ENCODE measurements around the gene ZFPM1. TPM values are rescaled to one million over a fixed set of nuclear protein-coding genes. Genes with fewer than 3 reads are reported as not detected.
"Not testable (repeated sequence)": the region's sequence is repeated elsewhere in the genome, so short reads cannot be mapped to it uniquely, and the experiment has no call there.

Gene ZFPM1
- total and polyA plus RNA-seq, 4 donors, result 0.59 to 8.7 (median 5.7) TPM

- peaks cover 34% of the 10 kb centered on the region for H3K36me3 ChIP-seq (ENCODE audit: control insufficient read depth, insufficient read depth, low read length)
- H3K27me3 ChIP-seq (ENCODE audit: control insufficient read depth, insufficient read depth, low read length), result no peaks in the 10 kb centered on the region
- peak in 3 of 6 donors; percentile 54 to 81 (median 71) for DNase-seq (ENCODE audit: low read depth in 4 of 6, low spot score in 6 of 6)
- WGBS (ENCODE audit: insufficient coverage), result 40% methylated on average over 17 of the region's 19 CpGs
- peaks cover 47% of the 10 kb centered on the region for H3K4me1 ChIP-seq (ENCODE audit: control insufficient read depth, insufficient read depth, low read length)
- H3K9me3 ChIP-seq (ENCODE audit: control insufficient read depth, insufficient read depth, low read length), result no peaks in the 10 kb centered on the region
- no peak overlapping the region for H3K4me3 ChIP-seq (ENCODE audit: low read depth, low read length)
- H3K27ac ChIP-seq (ENCODE audit: low read depth, low read length), result peak overlapping the region; percentile 69
These were observed 61.6 kb downstream of the ZFPM1 start for GRCh38 chr16:88514526-88515232.

GRCh38 chr16:88515371-88515770, 62.3 kb downstream of the ZFPM1 start:
- 86% methylated on average over 4 of the region's 9 CpGs for WGBS (ENCODE audit: insufficient coverage)
- Histone ChIP-seq H3K4me3 (ENCODE audit: low read depth, low read length) (no peak overlapping the region), H3K36me3 (ENCODE audit: control insufficient read depth, insufficient read depth, low read length) (peaks cover 30% of the 10 kb centered on the region), H3K9me3 (ENCODE audit: control insufficient read depth, insufficient read depth, low read length) (no peaks in the 10 kb centered on the region), H3K4me1 (ENCODE audit: control insufficient read depth, insufficient read depth, low read length) (peaks cover 40% of the 10 kb centered on the region), H3K27me3 (ENCODE audit: control insufficient read depth, insufficient read depth, low read length) (no peaks in the 10 kb centered on the region), H3K27ac (ENCODE audit: low read depth, low read length) (peak overlapping the region; percentile 69)
- no peak for DNase-seq (ENCODE audit: low read depth in 4 of 6, low spot score in 6 of 6)

- Histone ChIP-seq H3K27ac (ENCODE audit: low read depth, low read length) (no peak overlapping the region), H3K9me3 (ENCODE audit: control insufficient read depth, insufficient read depth, low read length) (no peaks in the 10 kb centered on the region), H3K4me1 (ENCODE audit: control insufficient read depth, insufficient read depth, low read length) (peaks cover 37% of the 10 kb centered on the region), H3K27me3 (ENCODE audit: control insufficient read depth, insufficient read depth, low read length) (no peaks in the 10 kb centered on the region), H3K36me3 (ENCODE audit: control insufficient read depth, insufficient read depth, low read length) (peaks cover 30% of the 10 kb centered on the region), H3K4me3 (ENCODE audit: low read depth, low read length) (no peak overlapping the region)
- 68% methylated on average over 17 of the region's 23 CpGs for WGBS (ENCODE audit: insufficient coverage)
- no peak for DNase-seq (ENCODE audit: low read depth in 4 of 6, low spot score in 6 of 6)
These were observed 63.0 kb downstream of the ZFPM1 start for GRCh38 chr16:88515925-88516594.

- Histone ChIP-seq H3K4me1 (ENCODE audit: control insufficient read depth, insufficient read depth, low read length) (peaks cover 37% of the 10 kb centered on the region), H3K27ac (ENCODE audit: low read depth, low read length) (no peak overlapping the region), H3K4me3 (ENCODE audit: low read depth, low read length) (no peak overlapping the region), H3K36me3 (ENCODE audit: control insufficient read depth, insufficient read depth, low read length) (peaks cover 30% of the 10 kb centered on the region), H3K27me3 (ENCODE audit: control insufficient read depth, insufficient read depth, low read length) (no peaks in the 10 kb centered on the region), H3K9me3 (ENCODE audit: control insufficient read depth, insufficient read depth, low read length) (no peaks in the 10 kb centered on the region)
- no peak for DNase-seq (ENCODE audit: low read depth in 4 of 6, low spot score in 6 of 6)
- 56% methylated on average over 15 of the region's 20 CpGs for WGBS (ENCODE audit: insufficient coverage)
These were observed 63.6 kb downstream of the ZFPM1 start for GRCh38 chr16:88516601-88517061.

GRCh38 chr16:88517208-88517774, 64.2 kb downstream of the ZFPM1 start:
- H3K27ac ChIP-seq (ENCODE audit: low read depth, low read length); H3K27me3 ChIP-seq (ENCODE audit: control insufficient read depth, insufficient read depth, low read length): not testable (repeated sequence)
- 92% methylated on average over 1 of the region's 1 CpG for WGBS (ENCODE audit: insufficient coverage)

GRCh38 chr16:88518411-88519111, 65.5 kb downstream of the ZFPM1 start:
- H3K27ac ChIP-seq (ENCODE audit: low read depth, low read length); H3K27me3 ChIP-seq (ENCODE audit: control insufficient read depth, insufficient read depth, low read length); H3K4me3 ChIP-seq (ENCODE audit: low read depth, low read length); H3K9me3 ChIP-seq (ENCODE audit: control insufficient read depth, insufficient read depth, low read length); DNase-seq (ENCODE audit: low read depth in 4 of 6, low spot score in 6 of 6): not testable (repeated sequence)
- H3K4me1 ChIP-seq (ENCODE audit: control insufficient read depth, insufficient read depth, low read length), result peaks cover 52% of the 10 kb centered on the region
- H3K36me3 ChIP-seq (ENCODE audit: control insufficient read depth, insufficient read depth, low read length), result peaks cover 24% of the 10 kb centered on the region
- 87% methylated on average over 4 of the region's 4 CpGs for WGBS (ENCODE audit: insufficient coverage)

More at GRCh38 chr16:88517208-88517774, 64.2 kb downstream of the ZFPM1 start:
- not testable (repeated sequence) for H3K4me3 ChIP-seq (ENCODE audit: low read depth, low read length); H3K9me3 ChIP-seq (ENCODE audit: control insufficient read depth, insufficient read depth, low read length); DNase-seq (ENCODE audit: low read depth in 4 of 6, low spot score in 6 of 6)
- Histone ChIP-seq H3K36me3 (ENCODE audit: control insufficient read depth, insufficient read depth, low read length) (peaks cover 35% of the 10 kb centered on the region), H3K4me1 (ENCODE audit: control insufficient read depth, insufficient read depth, low read length) (peaks cover 43% of the 10 kb centered on the region)

GRCh38 chr16:88519240-88519639, 66.2 kb downstream of the ZFPM1 start:
- H3K27ac ChIP-seq (ENCODE audit: low read depth, low read length), result no peak overlapping the region

GRCh38 chr16:88519938-88520653, 67.0 kb downstream of the ZFPM1 start:
- WGBS (ENCODE audit: insufficient coverage), result 100% methylated on average over 3 of the region's 3 CpGs
- H3K27me3 ChIP-seq (ENCODE audit: control insufficient read depth, insufficient read depth, low read length), result peaks cover 4% of the 10 kb centered on the region

More at GRCh38 chr16:88519240-88519639, 66.2 kb downstream of the ZFPM1 start:
- no peaks in the 10 kb centered on the region for H3K9me3 ChIP-seq (ENCODE audit: control insufficient read depth, insufficient read depth, low read length)
- peaks cover 52% of the 10 kb centered on the region for H3K4me1 ChIP-seq (ENCODE audit: control insufficient read depth, insufficient read depth, low read length)
- peaks cover 24% of the 10 kb centered on the region for H3K36me3 ChIP-seq (ENCODE audit: control insufficient read depth, insufficient read depth, low read length)
- H3K27me3 ChIP-seq (ENCODE audit: control insufficient read depth, insufficient read depth, low read length), result peaks cover 4% of the 10 kb centered on the region
- no peak overlapping the region for H3K4me3 ChIP-seq (ENCODE audit: low read depth, low read length)
- no peak for DNase-seq (ENCODE audit: low read depth in 4 of 6, low spot score in 6 of 6)

GRCh38 chr16:88521674-88522073, 68.6 kb downstream of the ZFPM1 start:
- peaks cover 51% of the 10 kb centered on the region for H3K4me1 ChIP-seq (ENCODE audit: control insufficient read depth, insufficient read depth, low read length)
- no peak for DNase-seq (ENCODE audit: low read depth in 4 of 6, low spot score in 6 of 6)
- WGBS (ENCODE audit: insufficient coverage), result 75% methylated on average over 9 of the region's 9 CpGs
- H3K9me3 ChIP-seq (ENCODE audit: control insufficient read depth, insufficient read depth, low read length), result no peaks in the 10 kb centered on the region
- no peak overlapping the region for H3K27ac ChIP-seq (ENCODE audit: low read depth, low read length)
- H3K36me3 ChIP-seq (ENCODE audit: control insufficient read depth, insufficient read depth, low read length), result peaks cover 25% of the 10 kb centered on the region
- peaks cover 4% of the 10 kb centered on the region for H3K27me3 ChIP-seq (ENCODE audit: control insufficient read depth, insufficient read depth, low read length)
- H3K4me3 ChIP-seq (ENCODE audit: low read depth, low read length), result no peak overlapping the region

More at GRCh38 chr16:88519938-88520653, 67.0 kb downstream of the ZFPM1 start:
- Histone ChIP-seq H3K36me3 (ENCODE audit: control insufficient read depth, insufficient read depth, low read length) (peaks cover 27% of the 10 kb centered on the region), H3K4me3 (ENCODE audit: low read depth, low read length) (no peak overlapping the region), H3K27ac (ENCODE audit: low read depth, low read length) (no peak overlapping the region), H3K4me1 (ENCODE audit: control insufficient read depth, insufficient read depth, low read length) (peaks cover 52% of the 10 kb centered on the region), H3K9me3 (ENCODE audit: control insufficient read depth, insufficient read depth, low read length) (no peaks in the 10 kb centered on the region)
- DNase-seq (ENCODE audit: low read depth in 4 of 6, low spot score in 6 of 6), result no peak

Measured in spinal cord (tissue), 10 donors.